Astrocyte of the spinal cord (primary cell): ENCODE data around the gene DSCAM.

ENCODE experiments used
- DNase-seq: peaks from one replicate; pipeline ENCODE4 v3.0.0; 2011; ENCODE audit warnings: low read depth, low spot score
- H3K4me3 ChIP-seq: 2 replicates; pipeline ENCODE4 v1.5.1; 2011; ENCODE audit warnings: low read depth, mild to moderate bottlenecking, low read length, moderate library complexity
- CTCF ChIP-seq: IDR thresholded peaks from 2 replicates; pipeline ENCODE4 v1.5.1; 2012; ENCODE audit warnings: low read depth, mild to moderate bottlenecking, low read length, inconsistent platforms
- in situ Hi-C: cut with HindIII; loops from 2 replicates; pipeline ENCODE4 v1.10.0; 2017; ENCODE audit warnings: low sequenced_read_pairs

Gene DSCAM

GRCh38 chr21:40832316-40832715, 14.6 kb downstream of the DSCAM start:
- TF ChIP-seq CTCF, result no peak
- no peak overlapping the region for H3K4me3 ChIP-seq
- DNase-seq, result no peak
- in situ Hi-C loops, result no loop called here

GRCh38 chr21:40830836-40831235, 16.1 kb downstream of the DSCAM start:
- no peak for DNase-seq
- in situ Hi-C loops, result no loop called here

GRCh38 chr21:40829791-40830190, 17.2 kb downstream of the DSCAM start:
- H3K4me3 ChIP-seq, result no peak overlapping the region
- DNase-seq, result no peak
- in situ Hi-C loops, result no loop called here
- TF ChIP-seq CTCF, result no peak

More at GRCh38 chr21:40830836-40831235, 16.1 kb downstream of the DSCAM start:
- TF ChIP-seq CTCF, result no peak
- no peak overlapping the region for H3K4me3 ChIP-seq

GRCh38 chr21:40829308-40829707, 17.6 kb downstream of the DSCAM start:
- H3K4me3 ChIP-seq, result no peak overlapping the region
- TF ChIP-seq CTCF, result no peak
- in situ Hi-C loops, result no loop called here
- no peak for DNase-seq

GRCh38 chr21:40827509-40827908, 19.4 kb downstream of the DSCAM start:
- no peak overlapping the region for H3K4me3 ChIP-seq
- DNase-seq, result no peak
- no peak for TF ChIP-seq CTCF
- in situ Hi-C loops, result no loop called here

- TF ChIP-seq CTCF, result no peak
- in situ Hi-C loops, result no loop called here
- no peak overlapping the region for H3K4me3 ChIP-seq
- no peak for DNase-seq
These were observed 27.7 kb downstream of the DSCAM start for GRCh38 chr21:40819071-40819900.

GRCh38 chr21:40813918-40814317, 33.0 kb downstream of the DSCAM start:
- no peak for DNase-seq
- TF ChIP-seq CTCF, result no peak
- in situ Hi-C loops, result no loop called here
- H3K4me3 ChIP-seq, result no peak overlapping the region
